GM18870 (cell line): Measurements from ENCODE around the gene MYH10.
"Not testable (repeated sequence)": the region's sequence is repeated elsewhere in the genome, so short reads cannot be mapped to it uniquely, and the experiment has no call there.

Experiments used
- ATAC-seq: cut with Tn5 transposase; IDR thresholded peaks from one replicate; pipeline ENCODE4 v1.9.1; 2021; ENCODE audit warnings: moderate library complexity; ENCODE audit not compliant: unreplicated experiment

Gene MYH10

GRCh38 chr17:8558144-8558543, 72.4 kb downstream of the MYH10 start:
- no peak for ATAC-seq

GRCh38 chr17:8557176-8557806, 73.2 kb downstream of the MYH10 start:
- no peak for ATAC-seq

- no peak for ATAC-seq
Observed at GRCh38 chr17:8556074-8556473, 74.5 kb downstream of the MYH10 start.

GRCh38 chr17:8555062-8555461, 75.5 kb downstream of the MYH10 start:
- ATAC-seq: no peak

GRCh38 chr17:8552577-8553320, 77.8 kb downstream of the MYH10 start:
- no peak for ATAC-seq

- ATAC-seq: no peak
Observed at GRCh38 chr17:8542599-8543502, 87.7 kb downstream of the MYH10 start.

- not testable (repeated sequence) for ATAC-seq
Observed at GRCh38 chr17:8539976-8540375, 90.5 kb downstream of the MYH10 start.

GRCh38 chr17:8537734-8538133, 92.8 kb downstream of the MYH10 start:
- no peak for ATAC-seq

GRCh38 chr17:8534498-8535188, 95.9 kb downstream of the MYH10 start:
- ATAC-seq: no peak

GRCh38 chr17:8532021-8532420, 98.5 kb downstream of the MYH10 start:
- no peak for ATAC-seq

- no peak for ATAC-seq
Observed at GRCh38 chr17:8522577-8522976, 107.9 kb downstream of the MYH10 start.

- ATAC-seq: no peak
Observed at GRCh38 chr17:8520981-8521380, 109.5 kb downstream of the MYH10 start.

GRCh38 chr17:8518850-8519249, 111.7 kb downstream of the MYH10 start:
- ATAC-seq: no peak

GRCh38 chr17:8518326-8518725, 112.2 kb downstream of the MYH10 start:
- ATAC-seq: no peak

- no peak for ATAC-seq
Observed at GRCh38 chr17:8514801-8515200, 115.7 kb downstream of the MYH10 start.

- no peak for ATAC-seq
Observed at GRCh38 chr17:8506145-8506544, 124.4 kb downstream of the MYH10 start.

GRCh38 chr17:8504460-8505207, 125.9 kb downstream of the MYH10 start:
- no peak for ATAC-seq

GRCh38 chr17:8503807-8504206, 126.7 kb downstream of the MYH10 start:
- ATAC-seq: no peak

- no peak for ATAC-seq
Observed at GRCh38 chr17:8503368-8503767, 127.2 kb downstream of the MYH10 start.

GRCh38 chr17:8502126-8502525, 128.4 kb downstream of the MYH10 start:
- no peak for ATAC-seq
